Keratinocyte (primary cell): ENCODE results near the gene SPATA12. TPM values are rescaled to one million over a fixed set of nuclear protein-coding genes. Genes with fewer than 3 reads are reported as not detected.

Source experiments
- DNase-seq: peaks from one replicate; pipeline ENCODE4 v3.0.0-alpha.2; 2011; ENCODE audit warnings: low read depth, missing footprints, low spot score
- FAIRE-seq: peaks from 2 replicates; lab custom pipeline; 2011; peaks lifted over from hg19 to GRCh38; lab: Jason Lieb, UNC
- H2AFZ ChIP-seq: 2 replicates; pipeline ENCODE4 v1.6.0; 2012; ENCODE audit warnings: low read length, control low read depth, inconsistent platforms; ENCODE audit not compliant: control insufficient read depth
- H3K27ac ChIP-seq: 2 replicates; pipeline ENCODE4 v1.5.1; 2011; ENCODE audit warnings: low read length; ENCODE audit not compliant: control insufficient read depth, insufficient read depth
- H3K27me3 ChIP-seq: 3 replicates; pipeline ENCODE4 v1.6.0; 2011; ENCODE audit warnings: low read length; ENCODE audit not compliant: control insufficient read depth, insufficient read depth; ENCODE audit errors: extremely low read depth
- H3K36me3 ChIP-seq, 2 experiments: 2 replicates in 1 of 2; 3 replicates in 1 of 2; pipeline ENCODE4 v1.5.1; 2011; ENCODE audit warnings: low read length in 2 of 2, mild to moderate bottlenecking in 1 of 2; ENCODE audit not compliant: control insufficient read depth in 2 of 2, insufficient read depth in 2 of 2; ENCODE audit errors: extremely low read depth in 1 of 2
- H3K4me1 ChIP-seq: 3 replicates; pipeline ENCODE4 v1.5.1; 2011; ENCODE audit warnings: low read length; ENCODE audit not compliant: control insufficient read depth, insufficient read depth; ENCODE audit errors: extremely low read depth
- H3K4me2 ChIP-seq: 3 replicates; pipeline ENCODE4 v1.6.0; 2011; ENCODE audit warnings: low read depth, low read length; ENCODE audit not compliant: control insufficient read depth, insufficient read depth; ENCODE audit errors: extremely low read depth
- H3K4me3 ChIP-seq, 3 experiments: fragments of 200-600 bp in 1 of 3; sonication (generic) in 1 of 3; 2 replicates in 2 of 3; 3 replicates in 1 of 3; pipeline ENCODE4 v1.5.1; 2011 to 2016; ENCODE audit warnings: low read length in 3 of 3, mild to moderate bottlenecking in 3 of 3, control low read depth in 2 of 3, inconsistent platforms in 1 of 3, low read depth in 1 of 3, mixed read lengths in 1 of 3, mixed run types in 1 of 3, moderate library complexity in 1 of 3; ENCODE audit not compliant: control insufficient read depth in 2 of 3, insufficient read depth in 2 of 3; ENCODE audit errors: extremely low read depth in 1 of 3
- H3K79me2 ChIP-seq: 2 replicates; pipeline ENCODE4 v1.6.0; 2012; ENCODE audit warnings: low read length; ENCODE audit not compliant: control insufficient read depth, insufficient read depth
- H3K9ac ChIP-seq: 3 replicates; pipeline ENCODE4 v1.6.0; 2011; ENCODE audit warnings: low read length; ENCODE audit not compliant: control insufficient read depth, insufficient read depth; ENCODE audit errors: extremely low read depth
- H3K9me1 ChIP-seq: 3 replicates; pipeline ENCODE4 v1.6.0; 2011; ENCODE audit warnings: low read length; ENCODE audit not compliant: control insufficient read depth, insufficient read depth; ENCODE audit errors: extremely low read depth
- H3K9me3 ChIP-seq: 2 replicates; pipeline ENCODE4 v1.5.1; 2012; ENCODE audit warnings: low read depth, low read length; ENCODE audit not compliant: control insufficient read depth
- H4K20me1 ChIP-seq: 3 replicates; pipeline ENCODE4 v1.6.0; 2011; ENCODE audit warnings: low read length; ENCODE audit not compliant: control insufficient read depth, insufficient read depth; ENCODE audit errors: extremely low read depth
- CTCF ChIP-seq, 3 experiments: IDR thresholded peaks in 1 of 3; conservative IDR thresholded peaks in 1 of 3; optimal IDR thresholded peaks in 1 of 3; 2 replicates in 2 of 3; 3 replicates in 1 of 3; pipeline versions ENCODE3 to v1.5.1; 2011; ENCODE audit warnings: low read length in 3 of 3, mild to moderate bottlenecking in 3 of 3, moderate library complexity in 2 of 3, control low read depth in 1 of 3, inconsistent platforms in 1 of 3; ENCODE audit not compliant: insufficient read depth in 2 of 3; ENCODE audit errors: extremely low read depth in 1 of 3
- EZH2 ChIP-seq: IDR thresholded peaks from one replicate; pipeline ENCODE4 v1.6.1; 2012; ENCODE audit warnings: inconsistent platforms, mild to moderate bottlenecking, low read length, moderate library complexity
- dilution Hi-C: fragments of 300-500 bp; cut with MboI; formaldehyde crosslinking; loops from one replicate; pipeline ENCODE4 v1.7.0; 2020; ENCODE audit warnings: low sequenced_read_pairs; ENCODE audit not compliant: extremely low pct_ligation_motif_present
- polyA plus RNA-seq, 5 experiments: library from polyadenylated mRNA; depleted of rRNA in 3 of 5; stranded (reverse) in 3 of 5; stranded (forward) in 1 of 5; unstranded in 1 of 5; fragments of >200 nt; gene quantifications; 1 replicate in 1 of 5; 2 replicates in 3 of 5; 3 replicates in 1 of 5; pipeline versions ENCODE4 v1.2.1 to v1.2.3, GENCODE V29; 2011 to 2012; ENCODE audit warnings: missing spikeins in 2 of 5, low read depth in 1 of 5, low replicate concordance in 1 of 5

The SPATA12 gene
- polyA plus RNA-seq, 1 donor (not counting 4 experiments of a cell fraction or from before 2014, with no cell fraction given) = 0.08 TPM

- Histone ChIP-seq H3K4me3 (peak overlapping the region; percentile 67 to 76 (median 68)), H3K79me2 (no peaks in the 10 kb centered on the region), H3K27me3 (no peaks in the 10 kb centered on the region), H3K9me1 (no peaks in the 10 kb centered on the region), H4K20me1 (no peaks in the 10 kb centered on the region), H3K36me3 (peaks cover 0 to 2% of the 10 kb centered on the region in 2 experiments), H3K27ac (peak overlapping the region; percentile 30), H3K9me3 (no peaks in the 10 kb centered on the region), H3K9ac (peak overlapping the region; percentile 78), H2AFZ (peak overlapping the region; percentile 85), H3K4me2 (peak overlapping the region; percentile 82), H3K4me1 (peaks cover 13% of the 10 kb centered on the region)
- no peak for DNase-seq
- TF ChIP-seq CTCF (optimal IDR thresholded peaks at IDR 0.05 in 1 of 3, IDR thresholded peaks at IDR 0.05 in 1 of 3, conservative IDR thresholded peaks at IDR 0.05 in 1 of 3; ENCODE audit: extremely low read depth in 1 of 3, insufficient read depth in 2 of 3, low read length in 3 of 3) = no peak
- TF ChIP-seq EZH2 = no peak
- dilution Hi-C loops = loop anchor here (25.0 kb wide), 1 partner anchor 92 kb away; no protein-coding TSS in a partner anchor
- FAIRE-seq = no peak
Measured at GRCh38 chr3:57079474-57079831, 19.0 kb downstream of the SPATA12 start.

DNA sequence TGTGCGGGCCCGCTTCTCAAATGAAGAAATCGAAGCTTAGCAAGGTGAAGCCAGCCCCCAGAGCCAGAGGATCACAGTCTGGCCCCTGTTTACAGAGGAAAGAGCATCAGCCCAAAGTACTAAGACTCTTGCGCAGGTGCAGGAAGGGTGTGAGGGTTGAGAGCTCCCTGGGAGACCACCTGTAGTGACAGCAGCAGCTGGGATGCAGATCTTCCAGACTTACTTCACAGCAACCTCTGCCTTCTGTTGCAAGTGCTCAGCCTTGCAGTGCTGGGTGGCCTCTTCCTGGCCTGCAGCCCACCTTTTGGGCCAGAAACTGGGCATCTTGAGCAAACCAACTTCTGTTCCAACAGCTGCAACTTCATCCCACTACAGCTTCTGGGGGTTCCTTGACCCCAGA lies 19.7 kb downstream of the SPATA12 start:
- dilution Hi-C loops = loop anchor here (25.0 kb wide), 1 partner anchor 93 kb away; no protein-coding TSS in a partner anchor
- no peak overlapping the region for H3K27ac ChIP-seq
- DNase-seq (no peak), FAIRE-seq (no peak)
- H3K9ac ChIP-seq = no peak overlapping the region
- no peaks in the 10 kb centered on the region for H3K9me1 ChIP-seq
- H4K20me1 ChIP-seq = no peaks in the 10 kb centered on the region
- no peaks in the 10 kb centered on the region for H3K27me3 ChIP-seq
- H3K4me3 ChIP-seq = no peak overlapping the region
- H2AFZ ChIP-seq = no peak overlapping the region
- H3K79me2 ChIP-seq = no peaks in the 10 kb centered on the region
- peaks cover 18% of the 10 kb centered on the region for H3K4me1 ChIP-seq
- H3K4me2 ChIP-seq = peak overlapping the region; percentile 82
- TF ChIP-seq CTCF (optimal IDR thresholded peaks at IDR 0.05 in 1 of 3, IDR thresholded peaks at IDR 0.05 in 1 of 3, conservative IDR thresholded peaks at IDR 0.05 in 1 of 3; ENCODE audit: extremely low read depth in 1 of 3, insufficient read depth in 2 of 3, low read length in 3 of 3) (no peak), EZH2 (no peak)
- no peaks in the 10 kb centered on the region for H3K9me3 ChIP-seq
- H3K36me3 ChIP-seq = peaks cover 0 to 2% of the 10 kb centered on the region in 2 experiments
